Neural cell (in vitro differentiated cells): ENCODE data around the gene GLRX5. TPM values are rescaled to one million over a fixed set of nuclear protein-coding genes. Genes with fewer than 3 reads are reported as not detected.

Experiments used
- H2AFZ ChIP-seq: fragments of 200-600, 300-800 bp; sonication (generic), shearing (Covaris generic); 2 replicates; pipeline ENCODE4 v1.6.0; 2014; ENCODE audit warnings: low read depth, mild to moderate bottlenecking, antibody characterized with exemption, low read length, moderate library complexity
- H3F3A ChIP-seq: fragments of 200-600 bp; shearing (Covaris generic); 2 replicates; pipeline ENCODE4 v1.6.1; 2016; ENCODE audit warnings: mild to moderate bottlenecking, moderate library complexity, mixed read lengths, antibody characterized with exemption, low read length; ENCODE audit not compliant: insufficient read depth, poor library complexity, severe bottlenecking
- H3K27ac ChIP-seq: fragments of 200-600, 300-800 bp; sonication (generic), shearing (Covaris generic); 2 replicates; pipeline ENCODE4 v1.5.1; 2014; ENCODE audit warnings: mild to moderate bottlenecking, low read length, moderate library complexity
- H3K27me3 ChIP-seq: fragments of 300-800, 200-600 bp; sonication (generic), shearing (Covaris generic); 2 replicates; pipeline ENCODE4 v1.6.0; 2014; ENCODE audit warnings: mild to moderate bottlenecking, low read depth, low read length, moderate library complexity; ENCODE audit not compliant: insufficient read depth
- H3K36me3 ChIP-seq: fragments of 300-800, 200-600 bp; sonication (generic), shearing (Covaris generic); 2 replicates; pipeline ENCODE4 v1.5.1; 2014; ENCODE audit warnings: mild to moderate bottlenecking, antibody characterized with exemption, low read length, moderate library complexity; ENCODE audit not compliant: insufficient read depth
- H3K4me2 ChIP-seq: fragments of 300-800, 200-600 bp; sonication (generic), shearing (Covaris generic); 2 replicates; pipeline ENCODE4 v1.6.0; 2014; ENCODE audit warnings: mild to moderate bottlenecking, low read length
- H3K4me3 ChIP-seq: fragments of 300-800, 200-600 bp; sonication (generic), shearing (Covaris generic); 2 replicates; pipeline ENCODE4 v1.5.1; 2014; ENCODE audit warnings: mild to moderate bottlenecking, low read length, moderate library complexity
- H3K79me2 ChIP-seq: fragments of 200-600 bp; shearing (Covaris generic); replicated peaks from 2 replicates; pipeline ENCODE4 v1.6.0; 2014; ENCODE audit warnings: mild to moderate bottlenecking, low read length, moderate library complexity; ENCODE audit not compliant: insufficient read depth
- H3K9ac ChIP-seq: fragments of 300-800, 200-600 bp; sonication (generic), shearing (Covaris generic); 2 replicates; pipeline ENCODE4 v1.6.1; 2016; ENCODE audit warnings: mild to moderate bottlenecking, low read length, mixed read lengths
- H3K9me2 ChIP-seq: fragments of 200-600 bp; shearing (Covaris generic); 2 replicates; pipeline ENCODE4 v1.6.1; 2016; ENCODE audit warnings: mild to moderate bottlenecking, low read length, mixed read lengths; ENCODE audit not compliant: insufficient read depth
- H3K9me3 ChIP-seq: fragments of 200-600, 300-800 bp; sonication (generic), shearing (Covaris generic); 2 replicates; pipeline ENCODE4 v1.6.1; 2016; ENCODE audit warnings: mild to moderate bottlenecking, mixed run types, low read length, moderate library complexity, mixed read lengths
- H4K20me1 ChIP-seq: fragments of 200-600 bp; shearing (Covaris generic); 2 replicates; pipeline ENCODE4 v1.6.1; 2016; ENCODE audit warnings: mild to moderate bottlenecking, mixed run types; ENCODE audit not compliant: insufficient read depth
- CTCF ChIP-seq: fragments of 450-650 bp; IDR thresholded peaks from 2 replicates; pipeline ENCODE4 v1.5.1; 2014; ENCODE audit warnings: antibody characterized with exemption, mild to moderate bottlenecking, moderate library complexity; ENCODE audit not compliant: poor library complexity, severe bottlenecking
- EP300 ChIP-seq: fragments of 450-650 bp; conservative IDR thresholded peaks from 2 replicates; pipeline ENCODE4 v1.6.1; 2014; ENCODE audit warnings: antibody characterized with exemption, mild to moderate bottlenecking, moderate library complexity; ENCODE audit not compliant: poor library complexity, severe bottlenecking
- EZH2 ChIP-seq: fragments of 200-600, 300-800 bp; shearing (Covaris generic), sonication (generic); IDR thresholded peaks from 2 replicates; pipeline ENCODE4 v1.6.1; 2014; ENCODE audit warnings: antibody characterized with exemption, low read length, borderline replicate concordance, mild to moderate bottlenecking; ENCODE audit not compliant: insufficient read depth, poor library complexity, severe bottlenecking
- MXI1 ChIP-seq: fragments of 450-650 bp; conservative IDR thresholded peaks from 2 replicates; pipeline ENCODE4 v1.6.1; 2014; ENCODE audit warnings: antibody characterized with exemption, mild to moderate bottlenecking; ENCODE audit not compliant: poor library complexity, severe bottlenecking
- POLR2AphosphoS5 ChIP-seq: IDR thresholded peaks from 2 replicates; pipeline ENCODE4 v1.6.1; 2012
- RAD21 ChIP-seq: fragments of 450-650 bp; conservative IDR thresholded peaks from 2 replicates; pipeline ENCODE4 v1.6.1; 2014; ENCODE audit warnings: antibody characterized with exemption, mild to moderate bottlenecking, moderate library complexity
- REST ChIP-seq: IDR thresholded peaks from 2 replicates; pipeline ENCODE4 v1.6.1; 2012; ENCODE audit warnings: borderline replicate concordance
- SMC3 ChIP-seq: fragments of 450-650 bp; conservative IDR thresholded peaks from 2 replicates; pipeline ENCODE4 v1.6.1; 2014; ENCODE audit warnings: antibody characterized with exemption, mild to moderate bottlenecking, moderate library complexity; ENCODE audit not compliant: poor library complexity
- TAF1 ChIP-seq: IDR thresholded peaks from 2 replicates; pipeline ENCODE4 v1.6.1; 2012; ENCODE audit warnings: low read depth
- polyA plus RNA-seq: library from polyadenylated mRNA; depleted of rRNA; stranded (reverse); fragments of >200 nt; gene quantifications from 2 replicates; pipeline ENCODE4 v1.2.3, GENCODE V29; 2014

The GLRX5 gene
- polyA plus RNA-seq, 1 donor from 2014 or later, result 81.0 TPM

GRCh38 chr14:95529216-95529615, 5.6 kb upstream of the GLRX5 start:
- no peaks in the 10 kb centered on the region for H3K9me2 ChIP-seq
- peaks cover 4% of the 10 kb centered on the region for H3F3A ChIP-seq
- peaks cover 41% of the 10 kb centered on the region for H3K79me2 ChIP-seq

More at GRCh38 chr14:95529216-95529615, 5.6 kb upstream of the GLRX5 start:
- H4K20me1 ChIP-seq, result no peaks in the 10 kb centered on the region
- H3K4me2 ChIP-seq, result no peak overlapping the region
- H3K27ac ChIP-seq, result no peak overlapping the region
- no peaks in the 10 kb centered on the region for H3K9me3 ChIP-seq
- H3K4me3 ChIP-seq, result no peak overlapping the region
- no peak overlapping the region for H2AFZ ChIP-seq
- no peak for TF ChIP-seq RAD21
- TF ChIP-seq CTCF, result no peak
- TF ChIP-seq TAF1, result no peak
- TF ChIP-seq EZH2, result no peak
- TF ChIP-seq SMC3, result no peak
- TF ChIP-seq MXI1, result no peak
- TF ChIP-seq POLR2AphosphoS5, result no peak
- no peak for TF ChIP-seq EP300
- TF ChIP-seq REST, result no peak
- H3K27me3 ChIP-seq, result no peaks in the 10 kb centered on the region
- no peak overlapping the region for H3K9ac ChIP-seq
- H3K36me3 ChIP-seq, result no peaks in the 10 kb centered on the region
